ENCODE data around the gene KLC1. TPM values are rescaled to one million over a fixed set of nuclear protein-coding genes. Genes with fewer than 3 reads are reported as not detected.

Gene KLC1
- total and polyA plus RNA-seq, 10 of the 15 experiments (the other 5 are each of a cell fraction or from before 2014, with no cell fraction given): 5.5 to 137 (median 76.1) TPM

DNA sequence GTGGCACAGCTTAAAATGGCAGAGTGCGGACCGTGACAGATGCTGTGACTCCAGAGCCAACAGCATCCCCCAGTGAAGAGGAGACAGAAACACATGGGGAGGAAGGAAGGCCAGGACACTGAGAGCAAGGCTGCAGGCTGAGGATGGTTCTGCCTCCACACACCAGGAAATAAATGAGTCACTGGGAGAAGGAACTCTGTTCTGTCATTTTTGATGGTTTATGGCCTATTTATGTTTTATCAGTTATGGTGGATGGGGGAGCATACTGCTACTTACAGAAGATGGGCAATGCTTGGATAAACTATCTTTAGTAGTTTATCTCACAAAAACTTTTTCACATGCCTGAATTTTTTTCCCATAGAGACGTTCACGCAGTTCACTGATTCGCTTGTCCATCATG lies 120.4 kb downstream of the KLC1 start (continued):
- TF ChIP-seq, protein P1, sequence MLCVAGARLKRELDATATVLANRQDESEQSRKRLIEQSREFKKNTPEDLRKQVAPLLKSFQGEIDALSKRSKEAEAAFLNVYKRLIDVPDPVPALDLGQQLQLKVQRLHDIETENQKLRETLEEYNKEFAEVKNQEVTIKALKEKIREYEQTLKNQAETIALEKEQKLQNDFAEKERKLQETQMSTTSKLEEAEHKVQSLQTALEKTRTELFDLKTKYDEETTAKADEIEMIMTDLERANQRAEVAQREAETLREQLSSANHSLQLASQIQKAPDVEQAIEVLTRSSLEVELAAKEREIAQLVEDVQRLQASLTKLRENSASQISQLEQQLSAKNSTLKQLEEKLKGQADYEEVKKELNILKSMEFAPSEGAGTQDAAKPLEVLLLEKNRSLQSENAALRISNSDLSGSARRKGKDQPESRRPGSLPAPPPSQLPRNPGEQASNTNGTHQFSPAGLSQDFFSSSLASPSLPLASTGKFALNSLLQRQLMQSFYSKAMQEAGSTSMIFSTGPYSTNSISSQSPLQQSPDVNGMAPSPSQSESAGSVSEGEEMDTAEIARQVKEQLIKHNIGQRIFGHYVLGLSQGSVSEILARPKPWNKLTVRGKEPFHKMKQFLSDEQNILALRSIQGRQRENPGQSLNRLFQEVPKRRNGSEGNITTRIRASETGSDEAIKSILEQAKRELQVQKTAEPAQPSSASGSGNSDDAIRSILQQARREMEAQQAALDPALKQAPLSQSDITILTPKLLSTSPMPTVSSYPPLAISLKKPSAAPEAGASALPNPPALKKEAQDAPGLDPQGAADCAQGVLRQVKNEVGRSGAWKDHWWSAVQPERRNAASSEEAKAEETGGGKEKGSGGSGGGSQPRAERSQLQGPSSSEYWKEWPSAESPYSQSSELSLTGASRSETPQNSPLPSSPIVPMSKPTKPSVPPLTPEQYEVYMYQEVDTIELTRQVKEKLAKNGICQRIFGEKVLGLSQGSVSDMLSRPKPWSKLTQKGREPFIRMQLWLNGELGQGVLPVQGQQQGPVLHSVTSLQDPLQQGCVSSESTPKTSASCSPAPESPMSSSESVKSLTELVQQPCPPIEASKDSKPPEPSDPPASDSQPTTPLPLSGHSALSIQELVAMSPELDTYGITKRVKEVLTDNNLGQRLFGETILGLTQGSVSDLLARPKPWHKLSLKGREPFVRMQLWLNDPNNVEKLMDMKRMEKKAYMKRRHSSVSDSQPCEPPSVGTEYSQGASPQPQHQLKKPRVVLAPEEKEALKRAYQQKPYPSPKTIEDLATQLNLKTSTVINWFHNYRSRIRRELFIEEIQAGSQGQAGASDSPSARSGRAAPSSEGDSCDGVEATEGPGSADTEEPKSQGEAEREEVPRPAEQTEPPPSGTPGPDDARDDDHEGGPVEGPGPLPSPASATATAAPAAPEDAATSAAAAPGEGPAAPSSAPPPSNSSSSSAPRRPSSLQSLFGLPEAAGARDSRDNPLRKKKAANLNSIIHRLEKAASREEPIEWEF (IDR thresholded peaks at IDR 0.05; ENCODE audit: insufficient replicate concordance, low read depth, low read length): no peak
- TF ChIP-seq RBBP5 (conservative IDR thresholded peaks at IDR 0.05): no peak

DNA sequence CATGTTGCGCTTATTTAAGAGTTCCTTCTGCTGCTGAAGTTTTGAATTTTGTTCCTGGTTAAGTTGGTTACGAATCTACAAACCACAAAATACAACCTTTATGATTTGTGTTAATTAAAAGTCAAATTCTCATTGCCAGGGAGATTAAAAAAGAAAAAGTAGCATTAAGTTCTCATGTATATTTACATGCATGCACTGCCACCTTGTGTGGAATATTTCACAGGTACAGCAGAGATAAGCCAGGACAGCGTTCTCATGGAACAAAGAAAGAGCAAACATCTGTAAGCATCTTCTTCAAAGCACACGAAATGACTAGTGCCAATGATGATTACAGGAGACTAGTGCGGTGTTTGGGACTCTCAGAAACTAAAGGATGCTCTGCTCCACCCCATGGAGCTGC lies 120.8 kb downstream of the KLC1 start:
- DNase-seq (ENCODE audit: low read depth, low spot score) (no peak), ATAC-seq (no peak), FAIRE-seq (no peak)
- H4K20me1 ChIP-seq (ENCODE audit: control insufficient read depth, insufficient read depth): no peaks in the 10 kb centered on the region
- TF ChIP-seq RAD21 (IDR thresholded peaks at IDR 0.05; ENCODE audit: insufficient read depth, low read depth, low read length) (peak; percentile 26; the same call in 1 of the 2 replicates), CHD1 (IDR thresholded peaks at IDR 0.05; ENCODE audit: low read depth, low read length) (no peak), MTA2 (IDR thresholded peaks at IDR 0.05; ENCODE audit: low read depth) (no peak)
- TF ChIP-seq, protein P2, sequence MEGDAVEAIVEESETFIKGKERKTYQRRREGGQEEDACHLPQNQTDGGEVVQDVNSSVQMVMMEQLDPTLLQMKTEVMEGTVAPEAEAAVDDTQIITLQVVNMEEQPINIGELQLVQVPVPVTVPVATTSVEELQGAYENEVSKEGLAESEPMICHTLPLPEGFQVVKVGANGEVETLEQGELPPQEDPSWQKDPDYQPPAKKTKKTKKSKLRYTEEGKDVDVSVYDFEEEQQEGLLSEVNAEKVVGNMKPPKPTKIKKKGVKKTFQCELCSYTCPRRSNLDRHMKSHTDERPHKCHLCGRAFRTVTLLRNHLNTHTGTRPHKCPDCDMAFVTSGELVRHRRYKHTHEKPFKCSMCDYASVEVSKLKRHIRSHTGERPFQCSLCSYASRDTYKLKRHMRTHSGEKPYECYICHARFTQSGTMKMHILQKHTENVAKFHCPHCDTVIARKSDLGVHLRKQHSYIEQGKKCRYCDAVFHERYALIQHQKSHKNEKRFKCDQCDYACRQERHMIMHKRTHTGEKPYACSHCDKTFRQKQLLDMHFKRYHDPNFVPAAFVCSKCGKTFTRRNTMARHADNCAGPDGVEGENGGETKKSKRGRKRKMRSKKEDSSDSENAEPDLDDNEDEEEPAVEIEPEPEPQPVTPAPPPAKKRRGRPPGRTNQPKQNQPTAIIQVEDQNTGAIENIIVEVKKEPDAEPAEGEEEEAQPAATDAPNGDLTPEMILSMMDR (IDR thresholded peaks at IDR 0.05 in 2 of 3, conservative IDR thresholded peaks at IDR 0.05 in 1 of 3; ENCODE audit: control insufficient read depth in 2 of 3, extremely low read depth in 1 of 3, insufficient read depth in 1 of 3, low read depth in 3 of 3, low read length in 3 of 3): peak in 1 of 3 experiments; percentile 21; a peak in 1 of 6 replicates
- no peaks in the 10 kb centered on the region for H3K4me1 ChIP-seq (ENCODE audit: control insufficient read depth, insufficient read depth, low read length)
- no TSS peak for BruUV-seq (replicated peaks)
- no peak overlapping the region for H3K4me3 ChIP-seq
- RAD21 ChIA-PET (ENCODE audit: unreplicated experiment): no interaction called here
- WGBS (ENCODE audit: insufficient coverage, insufficient replicate concordance, low lambda C conversion rate, missing lambda C conversion rate): 90% methylated on average over 5 of the region's 5 CpGs
- H3K27ac ChIP-seq (ENCODE audit: control insufficient read depth, insufficient read depth): no peak overlapping the region
- in situ Hi-C loops (cut with MboI): no loop called here
- CTCF ChIA-PET: interaction anchor here (0.7 kb wide), 1 partner anchor 206 kb away, joined by 3 read pairs; no protein-coding TSS in a partner anchor
- SMC1A ChIA-PET (ENCODE audit: uncharacterized antibody, unreplicated experiment): no interaction called here
- no peak overlapping the region for H3K4me2 ChIP-seq (ENCODE audit: control insufficient read depth, insufficient read depth)
- intact Hi-C loops (cut with micrococcal nuclease; ENCODE audit: unreplicated experiment): no loop called here
- POLR2A ChIA-PET: no interaction called here
- H2AFZ ChIP-seq (ENCODE audit: control insufficient read depth, low read depth, low read length): no peak overlapping the region
- peaks cover 0 to 2% of the 10 kb centered on the region in 2 experiments; a peak in 1 of 4 replicates for H3K36me3 ChIP-seq (ENCODE audit: control insufficient read depth in 2 of 2, insufficient read depth in 2 of 2, low read length in 1 of 2)
- H3K9ac ChIP-seq (ENCODE audit: control insufficient read depth, insufficient read depth, low read length): no peak overlapping the region
- no peaks in the 10 kb centered on the region for H3K27me3 ChIP-seq (replicated peaks in 1 of 2; ENCODE audit: control insufficient read depth in 2 of 2, insufficient read depth in 2 of 2, low read length in 1 of 2)
- H3K79me2 ChIP-seq (ENCODE audit: control insufficient read depth, insufficient read depth, low read length): no peaks in the 10 kb centered on the region
- H3K9me3 ChIP-seq (replicated peaks; ENCODE audit: control insufficient read depth, insufficient read depth, low read length): no peaks in the 10 kb centered on the region

Small RNA genes lying within 50 kb of the gene (small RNA-seq; reads per million reads assigned to genes)
- not detected for gene RF00019

Other genes with a start within 250 kb of the KLC1 start
Only the 7 nearest of the 8 such genes appear.
- gene CKB, start 106.4 kb upstream of the KLC1 start, total RNA-seq (2014; rRNA removed): 2.0 and 5.2 TPM in 2 replicates
- gene CKB, start 106.4 kb upstream of the KLC1 start, total RNA-seq (2014; rRNA removed; fragmentation: Illumina TruSeq; extraction: Trizol): 0.37 and 0.40 TPM in 2 replicates
- gene CKB, start 106.4 kb upstream of the KLC1 start, total RNA-seq (2021): 3.6 and 5.5 TPM in 2 replicates
- 4.9 and 6.1 TPM in 2 replicates for gene CKB, start 106.4 kb upstream of the KLC1 start, polyA plus RNA-seq (2011; rRNA removed)
- 0.46 TPM in 1 of 2 replicates, not detected in the other for gene CKB, start 106.4 kb upstream of the KLC1 start, polyA plus RNA-seq (2014; fragmentation: Illumina TruSeq; extraction: Trizol)
- gene CKB, start 106.4 kb upstream of the KLC1 start, polyA plus RNA-seq (2014; fragmentation: Nextera tagmentation; extraction: Ambion mirVana): under 1 TPM; 0.48 to 0.90 TPM
- 2.8 and 9.0 TPM in 2 replicates for gene CKB, start 106.4 kb upstream of the KLC1 start, polyA plus RNA-seq (2014; rRNA removed)
- gene CKB, start 106.4 kb upstream of the KLC1 start, polyA plus RNA-seq (2016; fragmentation: Nextera tagmentation; extraction: Ambion mirVana): 1 to 10 TPM; 2.6 to 3.3 TPM
- gene TRMT61A, start 100.0 kb upstream of the KLC1 start, total RNA-seq (2014; rRNA removed): 13.5 and 18.2 TPM in 2 replicates
- 3.7 and 4.7 TPM in 2 replicates for gene TRMT61A, start 100.0 kb upstream of the KLC1 start, total RNA-seq (2014; rRNA removed; fragmentation: Illumina TruSeq; extraction: Trizol)
- gene TRMT61A, start 100.0 kb upstream of the KLC1 start, total RNA-seq (2021): 15.6 and 17.9 TPM in 2 replicates
- 2.4 and 5.1 TPM in 2 replicates for gene TRMT61A, start 100.0 kb upstream of the KLC1 start, polyA plus RNA-seq (2011; rRNA removed)
- 0.46 and 1.4 TPM in 2 replicates for gene TRMT61A, start 100.0 kb upstream of the KLC1 start, polyA plus RNA-seq (2014; fragmentation: Illumina TruSeq; extraction: Trizol)
- under 1 TPM; 0.11 to 0.38 TPM for gene TRMT61A, start 100.0 kb upstream of the KLC1 start, polyA plus RNA-seq (2014; fragmentation: Nextera tagmentation; extraction: Ambion mirVana)
- 17.6 and 20.4 TPM in 2 replicates for gene TRMT61A, start 100.0 kb upstream of the KLC1 start, polyA plus RNA-seq (2014; rRNA removed)
- gene TRMT61A, start 100.0 kb upstream of the KLC1 start, polyA plus RNA-seq (2016; fragmentation: Nextera tagmentation; extraction: Ambion mirVana): 10 to 100 TPM; 19.8 to 21.9 TPM
- gene BAG5, start 66.6 kb upstream of the KLC1 start, total RNA-seq (2014; rRNA removed): 17.5 and 18.5 TPM in 2 replicates
- 22.9 and 23.8 TPM in 2 replicates for gene BAG5, start 66.6 kb upstream of the KLC1 start, total RNA-seq (2014; rRNA removed; fragmentation: Illumina TruSeq; extraction: Trizol)
- gene BAG5, start 66.6 kb upstream of the KLC1 start, total RNA-seq (2021): 21.4 and 22.7 TPM in 2 replicates
- gene BAG5, start 66.6 kb upstream of the KLC1 start, polyA plus RNA-seq (2011; rRNA removed): 10.2 and 14.2 TPM in 2 replicates
- 25.9 and 33.9 TPM in 2 replicates for gene BAG5, start 66.6 kb upstream of the KLC1 start, polyA plus RNA-seq (2014; fragmentation: Illumina TruSeq; extraction: Trizol)
- gene BAG5, start 66.6 kb upstream of the KLC1 start, polyA plus RNA-seq (2014; fragmentation: Nextera tagmentation; extraction: Ambion mirVana): 10 to 100 TPM in 1 of 2 experiments, 1 to 10 TPM in 1; 9.9 to 10.9 TPM
- 13.1 and 13.5 TPM in 2 replicates for gene BAG5, start 66.6 kb upstream of the KLC1 start, polyA plus RNA-seq (2014; rRNA removed)
- 10 to 100 TPM; 25.7 to 30.5 TPM for gene BAG5, start 66.6 kb upstream of the KLC1 start, polyA plus RNA-seq (2016; fragmentation: Nextera tagmentation; extraction: Ambion mirVana)
- 23.7 and 37.3 TPM in 2 replicates for gene COA8, start 66.3 kb upstream of the KLC1 start, total RNA-seq (2014; rRNA removed)
- 22.7 and 24.2 TPM in 2 replicates for gene COA8, start 66.3 kb upstream of the KLC1 start, total RNA-seq (2014; rRNA removed; fragmentation: Illumina TruSeq; extraction: Trizol)
- gene COA8, start 66.3 kb upstream of the KLC1 start, total RNA-seq (2021): 29.0 and 34.7 TPM in 2 replicates
- gene COA8, start 66.3 kb upstream of the KLC1 start, polyA plus RNA-seq (2011; rRNA removed): 20.5 and 29.0 TPM in 2 replicates
- gene COA8, start 66.3 kb upstream of the KLC1 start, polyA plus RNA-seq (2014; fragmentation: Illumina TruSeq; extraction: Trizol): 27.4 and 30.6 TPM in 2 replicates
- 10 to 100 TPM in 1 of 2 experiments, 1 to 10 TPM in 1; 6.1 to 11.3 TPM for gene COA8, start 66.3 kb upstream of the KLC1 start, polyA plus RNA-seq (2014; fragmentation: Nextera tagmentation; extraction: Ambion mirVana)
- gene COA8, start 66.3 kb upstream of the KLC1 start, polyA plus RNA-seq (2014; rRNA removed): 32.8 and 33.7 TPM in 2 replicates
- gene COA8, start 66.3 kb upstream of the KLC1 start, polyA plus RNA-seq (2016; fragmentation: Nextera tagmentation; extraction: Ambion mirVana): 10 to 100 TPM; 67.6 to 69.5 TPM
- 48.2 and 50.9 TPM in 2 replicates for gene XRCC3, start 86.2 kb downstream of the KLC1 start, total RNA-seq (2014; rRNA removed)
- gene XRCC3, start 86.2 kb downstream of the KLC1 start, total RNA-seq (2014; rRNA removed; fragmentation: Illumina TruSeq; extraction: Trizol): 24.1 and 28.6 TPM in 2 replicates
- gene XRCC3, start 86.2 kb downstream of the KLC1 start, total RNA-seq (2021): 35.8 and 44.8 TPM in 2 replicates
- gene XRCC3, start 86.2 kb downstream of the KLC1 start, polyA plus RNA-seq (2011; rRNA removed): 19.0 and 25.6 TPM in 2 replicates
- gene XRCC3, start 86.2 kb downstream of the KLC1 start, polyA plus RNA-seq (2014; fragmentation: Illumina TruSeq; extraction: Trizol): 52.0 and 55.3 TPM in 2 replicates
- gene XRCC3, start 86.2 kb downstream of the KLC1 start, polyA plus RNA-seq (2014; fragmentation: Nextera tagmentation; extraction: Ambion mirVana): under 1 TPM; 0.37 to 0.60 TPM
- gene XRCC3, start 86.2 kb downstream of the KLC1 start, polyA plus RNA-seq (2014; rRNA removed): 40.9 and 45.1 TPM in 2 replicates
- gene XRCC3, start 86.2 kb downstream of the KLC1 start, polyA plus RNA-seq (2016; fragmentation: Nextera tagmentation; extraction: Ambion mirVana): 10 to 100 TPM; 24.2 to 25.0 TPM
- gene ZFYVE21, start 86.6 kb downstream of the KLC1 start, total RNA-seq (2014; rRNA removed): 12.1 and 13.4 TPM in 2 replicates
- gene ZFYVE21, start 86.6 kb downstream of the KLC1 start, total RNA-seq (2014; rRNA removed; fragmentation: Illumina TruSeq; extraction: Trizol): 8.3 and 9.3 TPM in 2 replicates
- 12.1 and 16.9 TPM in 2 replicates for gene ZFYVE21, start 86.6 kb downstream of the KLC1 start, total RNA-seq (2021)
- 17.4 and 21.7 TPM in 2 replicates for gene ZFYVE21, start 86.6 kb downstream of the KLC1 start, polyA plus RNA-seq (2011; rRNA removed)
- gene ZFYVE21, start 86.6 kb downstream of the KLC1 start, polyA plus RNA-seq (2014; fragmentation: Illumina TruSeq; extraction: Trizol): 7.9 and 9.1 TPM in 2 replicates
- 1 to 10 TPM in 1 of 2 experiments, under 1 TPM in 1; 0.79 to 3.1 TPM for gene ZFYVE21, start 86.6 kb downstream of the KLC1 start, polyA plus RNA-seq (2014; fragmentation: Nextera tagmentation; extraction: Ambion mirVana)
- 20.6 and 21.8 TPM in 2 replicates for gene ZFYVE21, start 86.6 kb downstream of the KLC1 start, polyA plus RNA-seq (2014; rRNA removed)
- 10 to 100 TPM; 15.5 to 20.7 TPM for gene ZFYVE21, start 86.6 kb downstream of the KLC1 start, polyA plus RNA-seq (2016; fragmentation: Nextera tagmentation; extraction: Ambion mirVana)
- 3.3 and 3.5 TPM in 2 replicates for gene PPP1R13B, start 218.4 kb downstream of the KLC1 start, total RNA-seq (2014; rRNA removed)
- gene PPP1R13B, start 218.4 kb downstream of the KLC1 start, total RNA-seq (2014; rRNA removed; fragmentation: Illumina TruSeq; extraction: Trizol): 3.0 and 3.1 TPM in 2 replicates
- gene PPP1R13B, start 218.4 kb downstream of the KLC1 start, total RNA-seq (2021): 7.3 and 8.7 TPM in 2 replicates
- gene PPP1R13B, start 218.4 kb downstream of the KLC1 start, polyA plus RNA-seq (2011; rRNA removed): 2.6 and 3.7 TPM in 2 replicates
- 2.0 and 3.3 TPM in 2 replicates for gene PPP1R13B, start 218.4 kb downstream of the KLC1 start, polyA plus RNA-seq (2014; fragmentation: Illumina TruSeq; extraction: Trizol)
- gene PPP1R13B, start 218.4 kb downstream of the KLC1 start, polyA plus RNA-seq (2014; fragmentation: Nextera tagmentation; extraction: Ambion mirVana): under 1 TPM; 0.16 to 0.40 TPM
- gene PPP1R13B, start 218.4 kb downstream of the KLC1 start, polyA plus RNA-seq (2014; rRNA removed): 4.4 and 8.1 TPM in 2 replicates
- 1 to 10 TPM in 1 of 2 experiments, under 1 TPM in 1; 0.89 to 1.3 TPM for gene PPP1R13B, start 218.4 kb downstream of the KLC1 start, polyA plus RNA-seq (2016; fragmentation: Nextera tagmentation; extraction: Ambion mirVana)

Measured in GM12878 (cell line).